H9 (cell line): ENCODE measurements around the gene CHSY1. TPM values are rescaled to one million over a fixed set of nuclear protein-coding genes. Genes with fewer than 3 reads are reported as not detected.

Experiments used
- DNase-seq: peaks from one replicate; pipeline ENCODE4 v3.0.0-alpha.2; 2017
- H2AFZ ChIP-seq: one replicate; pipeline ENCODE4 v1.6.1; 2013; ENCODE audit warnings: mild to moderate bottlenecking, low read length, control low read depth, moderate library complexity
- H2AK5ac ChIP-seq: 2 replicates; pipeline ENCODE4 v1.6.1; 2013; ENCODE audit warnings: low read length, control low read depth, mixed read lengths; ENCODE audit not compliant: insufficient read length
- H2BK120ac ChIP-seq: one replicate; pipeline ENCODE4 v1.6.1; 2013; ENCODE audit warnings: low read depth, mild to moderate bottlenecking, low read length, control low read depth, inconsistent platforms; ENCODE audit not compliant: poor library complexity, severe bottlenecking
- H2BK12ac ChIP-seq: 2 replicates; pipeline ENCODE4 v1.6.1; 2013; ENCODE audit warnings: low read length, control low read depth, mixed read lengths, low read depth; ENCODE audit not compliant: insufficient read length
- H2BK15ac ChIP-seq: 2 replicates; pipeline ENCODE4 v1.6.1; 2013; ENCODE audit warnings: low read depth, low read length, control low read depth
- H2BK20ac ChIP-seq: one replicate; pipeline ENCODE4 v1.6.1; 2013; ENCODE audit warnings: low read depth, mild to moderate bottlenecking, low read length, control low read depth, inconsistent platforms; ENCODE audit not compliant: poor library complexity, severe bottlenecking
- H2BK5ac ChIP-seq: 2 replicates; pipeline ENCODE4 v1.6.1; 2013; ENCODE audit warnings: low read length, control low read depth, mixed read lengths; ENCODE audit not compliant: insufficient read length
- H3K14ac ChIP-seq: 2 replicates; pipeline ENCODE4 v1.6.1; 2013; ENCODE audit warnings: low read length, control low read depth; ENCODE audit not compliant: insufficient read depth
- H3K18ac ChIP-seq: 2 replicates; pipeline ENCODE4 v1.6.1; 2013; ENCODE audit warnings: low read depth, mild to moderate bottlenecking, mixed read lengths, low read length, control low read depth; ENCODE audit not compliant: insufficient read length
- H3K23ac ChIP-seq: 2 replicates; pipeline ENCODE4 v1.6.1; 2013; ENCODE audit warnings: low read length, control low read depth, mixed read lengths, low read depth; ENCODE audit not compliant: insufficient read length
- H3K23me2 ChIP-seq: 2 replicates; pipeline ENCODE4 v1.6.1; 2013; ENCODE audit warnings: low read depth, mild to moderate bottlenecking, mixed read lengths, low read length, control low read depth; ENCODE audit not compliant: insufficient read length, poor library complexity, severe bottlenecking
- H3K27ac ChIP-seq: 2 replicates; pipeline ENCODE4 v1.5.1; 2013; ENCODE audit warnings: low read length, control low read depth, mixed read lengths, low read depth; ENCODE audit not compliant: insufficient read length
- H3K27me3 ChIP-seq: 2 replicates; pipeline ENCODE4 v1.6.1; 2013; ENCODE audit warnings: low read length, control low read depth, inconsistent platforms; ENCODE audit not compliant: insufficient read depth
- H3K4ac ChIP-seq: 2 replicates; pipeline ENCODE4 v1.6.1; 2013; ENCODE audit warnings: low read depth, mild to moderate bottlenecking, control low read depth, inconsistent platforms, low read length, moderate library complexity
- H3K4me1 ChIP-seq: 2 replicates; pipeline ENCODE4 v1.6.1; 2013; ENCODE audit warnings: low read length, control low read depth, inconsistent platforms; ENCODE audit not compliant: insufficient read depth
- H3K4me2 ChIP-seq: 2 replicates; pipeline ENCODE4 v1.6.1; 2013; ENCODE audit warnings: low read length, control low read depth, mixed read lengths; ENCODE audit not compliant: insufficient read length, insufficient read depth
- H3K56ac ChIP-seq: 2 replicates; pipeline ENCODE4 v1.6.1; 2013; ENCODE audit warnings: low read depth, mild to moderate bottlenecking, mixed read lengths, low read length, control low read depth; ENCODE audit not compliant: insufficient read length
- H3K79me1 ChIP-seq: 2 replicates; pipeline ENCODE4 v1.6.1; 2013; ENCODE audit warnings: low read depth, mild to moderate bottlenecking, moderate library complexity, low read length, control low read depth, inconsistent platforms; ENCODE audit not compliant: insufficient read depth, poor library complexity, severe bottlenecking
- H3K79me2 ChIP-seq: 2 replicates; pipeline ENCODE4 v1.6.1; 2013; ENCODE audit warnings: low read length, control low read depth, inconsistent platforms; ENCODE audit not compliant: insufficient read depth
- H3K9ac ChIP-seq: 2 replicates; pipeline ENCODE4 v1.6.1; 2013; ENCODE audit warnings: low read length, control low read depth, mixed read lengths; ENCODE audit not compliant: insufficient read length; ENCODE audit errors: extremely low read depth
- H3K9me3 ChIP-seq: one replicate; pipeline ENCODE4 v1.6.1; 2013; ENCODE audit warnings: low read depth, low read length, inconsistent platforms; ENCODE audit not compliant: control insufficient read depth
- H3T11ph ChIP-seq: one replicate; pipeline ENCODE4 v1.6.1; 2013; ENCODE audit warnings: mild to moderate bottlenecking, low read length, control low read depth, inconsistent platforms
- H4K20me1 ChIP-seq: one replicate; pipeline ENCODE4 v1.6.1; 2013; ENCODE audit not compliant: control insufficient read depth, insufficient read length, insufficient read depth
- H4K5ac ChIP-seq: 2 replicates; pipeline ENCODE4 v1.6.1; 2013; ENCODE audit warnings: low read depth, mild to moderate bottlenecking, mixed read lengths, low read length, control low read depth; ENCODE audit not compliant: insufficient read length
- H4K8ac ChIP-seq: replicated peaks from 2 replicates; pipeline ENCODE4 v1.6.1; 2013; ENCODE audit warnings: low read length, control low read depth, mixed read lengths, low read depth; ENCODE audit not compliant: insufficient read length
- H4K91ac ChIP-seq: 2 replicates; pipeline ENCODE4 v1.6.1; 2013; ENCODE audit warnings: low read depth, mild to moderate bottlenecking, moderate library complexity, mixed read lengths, low read length, control low read depth; ENCODE audit not compliant: insufficient read length
- H3K27ac Mint-ChIP-seq, 3 experiments: 2 replicates in 2 of 3; 3 replicates in 1 of 3; pipeline ENCODE4 v1.8.0; 2020 to 2021; ENCODE audit warnings: mixed read lengths in 3 of 3, mild to moderate bottlenecking in 1 of 3, moderate library complexity in 1 of 3
- H3K27me3 Mint-ChIP-seq: 2 replicates; pipeline ENCODE4 v1.8.0; 2021; ENCODE audit warnings: low read depth, mild to moderate bottlenecking, moderate library complexity, mixed read lengths
- H3K36me3 Mint-ChIP-seq, 3 experiments: 2 replicates in 2 of 3; 3 replicates in 1 of 3; pipeline ENCODE4 v1.8.0; 2020 to 2021; ENCODE audit warnings: low read depth in 3 of 3, mixed read lengths in 3 of 3; ENCODE audit not compliant: insufficient read depth in 1 of 3
- H3K4me1 Mint-ChIP-seq, 2 experiments: 2 replicates each; pipeline ENCODE4 v1.8.0; 2020; ENCODE audit warnings: mixed read lengths in 2 of 2
- H3K4me3 Mint-ChIP-seq, 2 experiments: 2 replicates in 1 of 2; 3 replicates in 1 of 2; pipeline ENCODE4 v1.8.0; 2020 to 2021; ENCODE audit warnings: mild to moderate bottlenecking in 2 of 2, mixed read lengths in 2 of 2, moderate library complexity in 1 of 2
- H3K9me3 Mint-ChIP-seq, 2 experiments: 2 replicates in 1 of 2; 3 replicates in 1 of 2; pipeline ENCODE4 v1.8.0; 2020; ENCODE audit warnings: mild to moderate bottlenecking in 2 of 2, mixed read lengths in 2 of 2, moderate library complexity in 1 of 2
- WGBS: extraction: QIAGEN DNeasy Blood & Tissue Kit; methylation state at CpG from one replicate; pipeline ENCODE4 v1.1.7; 2013; ENCODE audit warnings: missing lambda C conversion rate, low lambda C conversion rate, mixed read lengths; ENCODE audit not compliant: insufficient read length; ENCODE audit errors: extremely low coverage; 5-methylcytosine and 5-hydroxymethylcytosine counted together
- total RNA-seq: library from RNA; stranded (reverse); gene quantifications from 2 replicates; pipeline ENCODE4 v1.2.1, GENCODE V29; 2021
- TF ChIP-seq, protein P1 (sequence below): fragments of 200-600 bp; sonication (generic); conservative IDR thresholded peaks from 3 replicates; pipeline ENCODE4 v1.8.0; 2021; ENCODE audit warnings: antibody characterized with exemption, mild to moderate bottlenecking

Gene CHSY1
- total RNA-seq, 1 experiment from 2014 or later = 68.3 TPM

DNA sequence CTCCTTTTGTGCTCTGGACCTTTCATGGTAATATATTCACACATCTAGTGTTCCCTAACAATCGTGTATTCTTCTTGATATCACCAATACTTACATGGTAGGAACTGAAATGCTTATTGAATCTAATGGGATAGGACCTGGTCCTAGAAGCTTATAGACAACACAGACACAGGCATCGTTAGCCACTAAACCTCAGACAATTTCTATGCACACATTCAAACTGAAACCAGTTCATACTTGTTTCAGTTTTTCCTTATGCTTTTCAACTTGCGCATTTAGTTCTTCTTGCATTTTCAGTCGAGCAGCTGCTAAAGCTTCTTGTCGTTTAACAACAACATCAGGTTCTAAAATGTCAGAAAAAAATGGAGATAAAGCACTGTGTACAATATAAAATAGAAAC lies 23.2 kb upstream of the CHSY1 start:
- Histone ChIP-seq H2BK5ac (no peak overlapping the region), H2BK20ac (no peak overlapping the region), H3K9me3 (no peaks in the 10 kb centered on the region), H4K20me1 (no peaks in the 10 kb centered on the region), H4K91ac (no peak overlapping the region), H3K4me1 (no peaks in the 10 kb centered on the region), H3K23me2 (peaks cover 11% of the 10 kb centered on the region), H3K4ac (no peak overlapping the region), H2AFZ (no peak overlapping the region), H3K23ac (no peak overlapping the region), H4K5ac (no peak overlapping the region), H3K14ac (no peak overlapping the region), H3K4me2 (no peak overlapping the region), H2AK5ac (no peak overlapping the region), H3K56ac (no peak overlapping the region), H2BK12ac (no peak overlapping the region), H3K79me1 (no peaks in the 10 kb centered on the region), H3K9ac (no peak overlapping the region), H3K79me2 (no peaks in the 10 kb centered on the region; the same call in 1 of the 2 replicates), H4K8ac (no peak overlapping the region), H3K18ac (no peak overlapping the region), H3K27ac (no peak overlapping the region), H2BK15ac (no peak overlapping the region), H2BK120ac (no peak overlapping the region), H3K27me3 (no peaks in the 10 kb centered on the region), H3T11ph (no peak overlapping the region)
- WGBS = no CpG with 5 or more reads among the region's 5 CpGs
- no peak for DNase-seq
- H3K36me3 Mint-ChIP-seq = peaks cover 33 to 64% (median 55%) of the 10 kb centered on the region in 3 experiments; a peak in 6 of 7 replicates
- no peak overlapping the region for H3K27ac Mint-ChIP-seq
- TF ChIP-seq, protein P1, sequence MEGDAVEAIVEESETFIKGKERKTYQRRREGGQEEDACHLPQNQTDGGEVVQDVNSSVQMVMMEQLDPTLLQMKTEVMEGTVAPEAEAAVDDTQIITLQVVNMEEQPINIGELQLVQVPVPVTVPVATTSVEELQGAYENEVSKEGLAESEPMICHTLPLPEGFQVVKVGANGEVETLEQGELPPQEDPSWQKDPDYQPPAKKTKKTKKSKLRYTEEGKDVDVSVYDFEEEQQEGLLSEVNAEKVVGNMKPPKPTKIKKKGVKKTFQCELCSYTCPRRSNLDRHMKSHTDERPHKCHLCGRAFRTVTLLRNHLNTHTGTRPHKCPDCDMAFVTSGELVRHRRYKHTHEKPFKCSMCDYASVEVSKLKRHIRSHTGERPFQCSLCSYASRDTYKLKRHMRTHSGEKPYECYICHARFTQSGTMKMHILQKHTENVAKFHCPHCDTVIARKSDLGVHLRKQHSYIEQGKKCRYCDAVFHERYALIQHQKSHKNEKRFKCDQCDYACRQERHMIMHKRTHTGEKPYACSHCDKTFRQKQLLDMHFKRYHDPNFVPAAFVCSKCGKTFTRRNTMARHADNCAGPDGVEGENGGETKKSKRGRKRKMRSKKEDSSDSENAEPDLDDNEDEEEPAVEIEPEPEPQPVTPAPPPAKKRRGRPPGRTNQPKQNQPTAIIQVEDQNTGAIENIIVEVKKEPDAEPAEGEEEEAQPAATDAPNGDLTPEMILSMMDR = no peak
- H3K27me3 Mint-ChIP-seq = no peaks in the 10 kb centered on the region
- peaks cover 2 to 7% of the 10 kb centered on the region in 2 experiments for H3K4me1 Mint-ChIP-seq
- no peak overlapping the region for H3K4me3 Mint-ChIP-seq
- H3K9me3 Mint-ChIP-seq = no peaks in the 10 kb centered on the region
